Loucy (cell line): ENCODE results near the gene YIPF4.
"Not testable (repeated sequence)": the region's sequence is repeated elsewhere in the genome, so short reads cannot be mapped to it uniquely, and the experiment has no call there.

Source experiments
- H2AFZ ChIP-seq: fragments of 200-600 bp; sonication (generic); 2 replicates; pipeline ENCODE4 v1.6.0; 2016; ENCODE audit warnings: antibody characterized with exemption, mild to moderate bottlenecking, low read length, moderate library complexity
- H3F3A ChIP-seq: fragments of 200-600 bp; 2 replicates; pipeline ENCODE4 v1.6.0; 2016; ENCODE audit warnings: antibody characterized with exemption, low read depth, mild to moderate bottlenecking
- H3K27me3 ChIP-seq: fragments of 200-600 bp; sonication (generic); 2 replicates; pipeline ENCODE4 v1.6.1; 2014; ENCODE audit warnings: low read length, mild to moderate bottlenecking; ENCODE audit not compliant: insufficient read depth, poor library complexity, severe bottlenecking
- H3K36me3 ChIP-seq: fragments of 200-600 bp; sonication (generic); 2 replicates; pipeline ENCODE4 v1.6.1; 2016; ENCODE audit warnings: low read length; ENCODE audit not compliant: insufficient read depth
- H3K4me1 ChIP-seq: fragments of 200-600 bp; sonication (generic); 2 replicates; pipeline ENCODE4 v1.5.1; 2014; ENCODE audit warnings: low read length, mild to moderate bottlenecking; ENCODE audit not compliant: insufficient read depth, poor library complexity, severe bottlenecking
- H3K4me2 ChIP-seq: fragments of 200-600 bp; sonication (generic); 2 replicates; pipeline ENCODE4 v1.6.0; 2014; ENCODE audit warnings: antibody characterized with exemption, low read length, low read depth, mild to moderate bottlenecking; ENCODE audit not compliant: poor library complexity, severe bottlenecking
- H3K4me3 ChIP-seq: fragments of 200-600 bp; sonication (generic); 2 replicates; pipeline ENCODE4 v1.5.1; 2014; ENCODE audit warnings: low read length, mild to moderate bottlenecking, mixed read lengths; ENCODE audit not compliant: poor library complexity, severe bottlenecking
- H3K79me2 ChIP-seq: fragments of 200-600 bp; sonication (generic); 2 replicates; pipeline ENCODE4 v1.6.1; 2014; ENCODE audit warnings: low read length; ENCODE audit not compliant: insufficient read depth
- H3K9ac ChIP-seq: fragments of 200-600 bp; sonication (generic); 2 replicates; pipeline ENCODE4 v1.6.0; 2014; ENCODE audit warnings: mild to moderate bottlenecking, low read depth, low read length, moderate library complexity; ENCODE audit not compliant: poor library complexity, severe bottlenecking
- H3K9me2 ChIP-seq: fragments of 200-600 bp; sonication (generic); replicated peaks from 2 replicates; pipeline ENCODE4 v1.6.1; 2016; ENCODE audit warnings: low read depth, low read length, mixed read lengths
- H3K9me3 ChIP-seq: fragments of 200-600 bp; sonication (generic); 2 replicates; pipeline ENCODE4 v1.6.1; 2014; ENCODE audit warnings: mild to moderate bottlenecking, antibody characterized with exemption, low read length, low read depth; ENCODE audit not compliant: insufficient read depth
- H4K20me1 ChIP-seq: fragments of 200-600 bp; sonication (generic); 2 replicates; pipeline ENCODE4 v1.6.0; 2014; ENCODE audit warnings: antibody characterized with exemption, low read length, mild to moderate bottlenecking; ENCODE audit not compliant: insufficient read depth, poor library complexity, severe bottlenecking
- EZH2phosphoT487 ChIP-seq: fragments of 200-600 bp; IDR thresholded peaks from 2 replicates; pipeline ENCODE4 v1.6.1; 2018; ENCODE audit warnings: antibody characterized with exemption, mild to moderate bottlenecking, moderate library complexity, borderline replicate concordance
- TF ChIP-seq, protein P1 (sequence below): fragments of 200-600 bp; sonication (generic); conservative IDR thresholded peaks from 2 replicates; pipeline ENCODE4 v1.5.1; 2014; ENCODE audit warnings: mild to moderate bottlenecking, antibody characterized with exemption, low read length

YIPF4 gene

DNA sequence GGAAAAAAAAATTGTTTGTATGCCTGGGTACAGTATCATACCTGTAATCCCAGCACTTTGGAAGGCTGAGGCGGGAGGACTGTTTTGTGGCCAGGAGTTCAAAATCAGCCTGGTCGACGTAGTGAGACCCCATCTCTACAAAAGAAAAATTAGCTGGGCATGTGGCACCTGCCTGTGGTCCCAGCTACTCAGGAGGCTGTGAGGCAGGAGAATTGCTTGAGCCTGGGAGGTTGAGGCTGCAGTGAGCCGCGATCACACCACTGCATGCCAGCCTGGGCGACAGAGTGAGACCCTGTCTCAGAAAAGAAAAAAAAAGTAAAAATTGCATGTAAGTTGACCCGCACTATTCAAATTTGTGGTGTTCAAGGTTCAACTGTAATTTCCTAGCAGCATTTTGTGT lies 32.9 kb downstream of the YIPF4 start:
- Histone ChIP-seq H3F3A (no peaks in the 10 kb centered on the region), H4K20me1 (no peaks in the 10 kb centered on the region), H3K36me3 (peaks cover 11% of the 10 kb centered on the region; the same call in 1 of the 2 replicates), H3K9ac (no peak overlapping the region), H3K79me2 (no peaks in the 10 kb centered on the region), H3K9me3 (no peaks in the 10 kb centered on the region), H3K4me1 (no peaks in the 10 kb centered on the region), H3K4me2 (no peak overlapping the region), H2AFZ (no peak overlapping the region), H3K9me2 (no peaks in the 10 kb centered on the region), H3K27me3 (no peaks in the 10 kb centered on the region), H3K4me3 (no peak overlapping the region)
- TF ChIP-seq EZH2phosphoT487, result no peak
- TF ChIP-seq, protein P1, sequence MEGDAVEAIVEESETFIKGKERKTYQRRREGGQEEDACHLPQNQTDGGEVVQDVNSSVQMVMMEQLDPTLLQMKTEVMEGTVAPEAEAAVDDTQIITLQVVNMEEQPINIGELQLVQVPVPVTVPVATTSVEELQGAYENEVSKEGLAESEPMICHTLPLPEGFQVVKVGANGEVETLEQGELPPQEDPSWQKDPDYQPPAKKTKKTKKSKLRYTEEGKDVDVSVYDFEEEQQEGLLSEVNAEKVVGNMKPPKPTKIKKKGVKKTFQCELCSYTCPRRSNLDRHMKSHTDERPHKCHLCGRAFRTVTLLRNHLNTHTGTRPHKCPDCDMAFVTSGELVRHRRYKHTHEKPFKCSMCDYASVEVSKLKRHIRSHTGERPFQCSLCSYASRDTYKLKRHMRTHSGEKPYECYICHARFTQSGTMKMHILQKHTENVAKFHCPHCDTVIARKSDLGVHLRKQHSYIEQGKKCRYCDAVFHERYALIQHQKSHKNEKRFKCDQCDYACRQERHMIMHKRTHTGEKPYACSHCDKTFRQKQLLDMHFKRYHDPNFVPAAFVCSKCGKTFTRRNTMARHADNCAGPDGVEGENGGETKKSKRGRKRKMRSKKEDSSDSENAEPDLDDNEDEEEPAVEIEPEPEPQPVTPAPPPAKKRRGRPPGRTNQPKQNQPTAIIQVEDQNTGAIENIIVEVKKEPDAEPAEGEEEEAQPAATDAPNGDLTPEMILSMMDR, result no peak

DNA sequence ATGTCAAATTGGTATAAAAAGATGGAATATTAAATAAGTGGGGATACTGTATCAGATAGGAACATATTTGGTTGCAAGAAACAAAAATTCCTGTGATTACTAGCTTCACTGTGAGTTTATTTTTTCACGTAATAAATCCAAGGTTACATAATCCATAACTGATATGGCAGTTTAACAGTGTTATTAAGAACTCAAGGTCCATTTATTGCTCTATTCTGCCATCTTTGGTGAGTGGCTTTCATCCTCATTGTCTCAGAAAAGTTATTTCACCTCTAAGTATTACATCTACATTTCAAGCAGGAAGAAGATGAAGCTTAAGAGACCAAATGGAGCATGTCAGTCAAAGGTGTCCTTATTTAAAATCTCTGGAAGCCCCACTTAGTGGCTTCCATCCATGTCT lies 37.2 kb downstream of the YIPF4 start:
- H3K4me1 ChIP-seq, result no peaks in the 10 kb centered on the region
- TF ChIP-seq, protein P1, result no peak
- no peak for TF ChIP-seq EZH2phosphoT487
- H3K79me2 ChIP-seq, result no peaks in the 10 kb centered on the region
- no peaks in the 10 kb centered on the region for H4K20me1 ChIP-seq
- no peaks in the 10 kb centered on the region for H3K9me3 ChIP-seq
- H3K36me3 ChIP-seq, result no peaks in the 10 kb centered on the region; the same call in 1 of the 2 replicates
- H3F3A ChIP-seq, result no peaks in the 10 kb centered on the region
- no peak overlapping the region for H3K4me3 ChIP-seq
- H2AFZ ChIP-seq, result no peak overlapping the region
- no peak overlapping the region for H3K4me2 ChIP-seq
- no peaks in the 10 kb centered on the region for H3K9me2 ChIP-seq
- H3K27me3 ChIP-seq, result no peaks in the 10 kb centered on the region
- H3K9ac ChIP-seq, result no peak overlapping the region

DNA sequence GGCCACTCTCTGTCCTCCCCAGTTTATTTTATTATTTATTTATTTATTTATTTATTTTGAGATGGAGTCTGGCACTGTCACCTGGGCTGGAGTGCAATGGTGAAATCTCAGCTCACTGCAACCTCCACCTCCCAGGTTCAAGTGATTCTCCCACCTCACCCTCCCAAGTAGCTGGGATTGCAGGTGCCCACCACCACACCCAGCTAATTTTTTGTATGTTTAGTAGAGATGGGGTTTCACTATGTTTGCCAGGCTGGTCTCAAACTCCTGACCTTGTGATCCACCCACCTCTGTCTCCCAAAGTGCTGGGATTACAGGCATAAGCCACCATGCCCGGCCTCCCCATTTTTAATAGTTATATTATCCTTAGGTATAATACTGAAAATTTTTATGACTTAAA lies 51.0 kb downstream of the YIPF4 start:
- H3K27me3 ChIP-seq, H3K4me3 ChIP-seq, H3K9me3 ChIP-seq, H3K36me3 ChIP-seq, H3F3A ChIP-seq, H3K4me2 ChIP-seq, H3K4me1 ChIP-seq, H4K20me1 ChIP-seq, H2AFZ ChIP-seq, H3K79me2 ChIP-seq, H3K9me2 ChIP-seq, H3K9ac ChIP-seq: not testable (repeated sequence)

DNA sequence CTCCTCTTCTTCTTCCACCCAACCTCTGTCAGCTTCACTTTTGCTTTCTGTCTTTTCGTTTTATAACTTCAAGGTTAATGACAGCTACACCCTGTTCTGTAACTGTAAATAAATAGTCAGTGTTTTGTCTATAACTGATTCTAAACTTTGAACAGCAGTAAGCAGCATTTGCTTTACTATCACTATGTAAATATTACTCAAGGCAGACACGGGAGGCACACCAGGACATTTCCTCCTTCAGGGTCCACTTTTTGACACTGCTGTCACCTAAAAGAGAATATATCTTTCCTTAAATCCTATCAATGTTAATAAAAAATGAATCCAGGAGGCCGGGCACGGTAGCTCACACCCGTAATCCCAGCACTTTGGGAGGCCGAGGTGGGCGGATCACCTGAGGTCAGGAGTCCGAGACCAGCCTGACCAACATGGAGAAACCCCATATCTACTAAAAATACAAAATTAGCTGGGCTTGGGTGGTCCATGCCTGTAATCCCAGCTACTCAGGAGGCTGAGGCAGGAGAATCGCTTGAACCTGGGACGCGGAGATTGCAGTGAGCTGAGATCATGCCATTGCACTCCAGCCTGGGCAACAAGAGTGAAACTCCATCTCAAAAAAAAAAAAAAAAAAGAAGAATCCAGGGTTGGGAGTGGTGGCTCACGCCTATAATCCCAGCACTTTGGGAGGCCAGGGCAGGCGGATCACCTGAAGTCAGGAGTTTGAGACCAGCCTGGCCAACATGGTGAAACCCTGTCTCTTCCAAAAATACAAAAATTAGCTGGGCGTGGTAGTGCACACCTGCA lies 51.7 kb downstream of the YIPF4 start:
- H2AFZ ChIP-seq, H3K4me3 ChIP-seq, H3K9ac ChIP-seq, H3K79me2 ChIP-seq, H3K36me3 ChIP-seq, H3K27me3 ChIP-seq, H3K4me1 ChIP-seq, H3K4me2 ChIP-seq, H3K9me3 ChIP-seq, H3F3A ChIP-seq, H3K9me2 ChIP-seq, H4K20me1 ChIP-seq: not testable (repeated sequence)
